Peyer's patch (tissue), 4 donors: Measurements from ENCODE around the gene PRF1. TPM values are rescaled to one million over a fixed set of nuclear protein-coding genes. Genes with fewer than 3 reads are reported as not detected.

Source experiments
- DNase-seq, 3 donors: peaks; one replicate each; pipeline ENCODE4 v3.0.0-alpha.2; 2017 to 2019
- H3K27ac ChIP-seq, 4 donors: fragments of 200-600 bp; sonication (generic); one replicate each; pipeline ENCODE4 v1.5.1; 2016 to 2019
- H3K27me3 ChIP-seq, 2 donors: fragments of 200-600 bp; sonication (generic); one replicate each; pipeline ENCODE4 v1.5.1; 2019
- H3K36me3 ChIP-seq, 3 donors: fragments of 200-600 bp; sonication (generic); one replicate each; pipeline ENCODE4 v1.5.1; 2016 to 2019
- H3K4me1 ChIP-seq, 4 donors: fragments of 200-600 bp; sonication (generic); one replicate each; pipeline ENCODE4 v1.5.1; 2016 to 2019
- H3K4me3 ChIP-seq, 4 donors: fragments of 200-600 bp; sonication (generic); 1 replicate in 3 of 4; 2 replicates in 1 of 4; pipeline ENCODE4 v1.5.1; 2016 to 2019; ENCODE audit warnings: mild to moderate bottlenecking in 1 of 4
- H3K9me3 ChIP-seq, 4 donors: fragments of 200-600 bp; sonication (generic); one replicate each; pipeline ENCODE4 v1.5.1; 2016 to 2019; ENCODE audit warnings: mild to moderate bottlenecking in 1 of 4
- POLR2A ChIP-seq, 2 donors: fragments of 450-650 bp; IDR thresholded peaks; one replicate each; pipeline ENCODE4 v1.5.1; 2017; ENCODE audit warnings: antibody characterized with exemption in 2 of 2, mild to moderate bottlenecking in 2 of 2, moderate library complexity in 2 of 2
- total RNA-seq, 4 donors: library from RNA; depleted of rRNA; stranded (reverse); fragments of >200 nt; gene quantifications; one replicate each; pipeline ENCODE4 v1.1.0, GENCODE V29; 2016
- TF ChIP-seq, protein P1 (sequence below), 6 experiments: fragments of 450-650 bp in 4 of 6; fragments of 200-600 bp in 2 of 6; sonication (generic) in 1 of 6; IDR thresholded peaks; one replicate each; pipeline ENCODE4 v1.5.1; 2017 to 2019; ENCODE audit warnings: antibody characterized with exemption in 6 of 6, mild to moderate bottlenecking in 3 of 6, moderate library complexity in 1 of 6

PRF1 gene
- total RNA-seq, 4 donors from 2014 or later, result 4.6 to 12.4 (median 6.3) TPM

DNA sequence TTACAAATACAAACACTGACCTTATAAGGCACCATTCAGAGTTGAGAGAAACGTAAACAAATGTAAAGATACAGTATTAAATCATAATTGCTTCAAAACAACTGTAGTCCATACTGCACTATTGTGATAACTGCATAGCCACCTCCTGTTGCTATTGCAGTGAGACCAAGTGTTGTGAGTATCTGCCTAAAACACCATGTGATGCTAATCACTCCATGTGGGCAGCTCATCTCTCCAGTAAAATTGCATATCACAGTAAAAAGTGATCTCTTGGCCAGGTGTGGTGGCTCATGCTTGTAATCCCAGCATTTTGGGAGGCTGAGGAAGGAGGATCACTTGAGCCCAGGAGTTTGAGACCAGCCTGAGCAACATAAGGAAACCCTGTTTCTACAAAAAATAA, 26.8 kb upstream of the PRF1 start:
- H3K9me3 ChIP-seq, result no peaks in the 10 kb centered on the region
- no peak overlapping the region for H3K4me3 ChIP-seq
- no peaks in the 10 kb centered on the region for H3K27me3 ChIP-seq
- H3K27ac ChIP-seq, result no peak overlapping the region
- DNase-seq, result no peak
- no peaks in the 10 kb centered on the region for H3K36me3 ChIP-seq
- H3K4me1 ChIP-seq, result no peaks in the 10 kb centered on the region
- no peak for TF ChIP-seq POLR2A (IDR thresholded peaks at IDR 0.05)
- TF ChIP-seq, protein P1, sequence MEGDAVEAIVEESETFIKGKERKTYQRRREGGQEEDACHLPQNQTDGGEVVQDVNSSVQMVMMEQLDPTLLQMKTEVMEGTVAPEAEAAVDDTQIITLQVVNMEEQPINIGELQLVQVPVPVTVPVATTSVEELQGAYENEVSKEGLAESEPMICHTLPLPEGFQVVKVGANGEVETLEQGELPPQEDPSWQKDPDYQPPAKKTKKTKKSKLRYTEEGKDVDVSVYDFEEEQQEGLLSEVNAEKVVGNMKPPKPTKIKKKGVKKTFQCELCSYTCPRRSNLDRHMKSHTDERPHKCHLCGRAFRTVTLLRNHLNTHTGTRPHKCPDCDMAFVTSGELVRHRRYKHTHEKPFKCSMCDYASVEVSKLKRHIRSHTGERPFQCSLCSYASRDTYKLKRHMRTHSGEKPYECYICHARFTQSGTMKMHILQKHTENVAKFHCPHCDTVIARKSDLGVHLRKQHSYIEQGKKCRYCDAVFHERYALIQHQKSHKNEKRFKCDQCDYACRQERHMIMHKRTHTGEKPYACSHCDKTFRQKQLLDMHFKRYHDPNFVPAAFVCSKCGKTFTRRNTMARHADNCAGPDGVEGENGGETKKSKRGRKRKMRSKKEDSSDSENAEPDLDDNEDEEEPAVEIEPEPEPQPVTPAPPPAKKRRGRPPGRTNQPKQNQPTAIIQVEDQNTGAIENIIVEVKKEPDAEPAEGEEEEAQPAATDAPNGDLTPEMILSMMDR (IDR thresholded peaks at IDR 0.05), result no peak

DNA sequence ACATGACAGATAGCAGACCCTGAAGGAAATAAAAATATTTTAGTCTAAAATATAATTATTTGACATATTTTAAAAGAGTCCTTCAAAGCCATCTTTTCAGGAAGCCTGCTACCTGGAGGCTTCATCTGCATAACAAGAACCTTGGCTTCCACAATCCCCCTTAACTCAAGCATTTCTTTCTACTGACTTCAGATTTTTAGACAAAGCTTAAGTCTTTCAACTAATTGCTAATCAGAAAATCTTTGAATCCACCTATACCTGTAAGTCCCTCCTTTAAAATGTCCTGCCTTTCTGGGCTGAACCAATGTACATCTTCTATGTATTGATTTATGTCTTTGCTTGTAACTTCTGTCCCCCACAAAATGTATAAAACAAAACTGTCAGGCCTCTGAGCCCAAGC, 23.5 kb upstream of the PRF1 start:
- DNase-seq, result no peak
- H3K36me3 ChIP-seq, result no peaks in the 10 kb centered on the region
- H3K9me3 ChIP-seq, result no peaks in the 10 kb centered on the region
- H3K27ac ChIP-seq, result no peak overlapping the region
- H3K4me3 ChIP-seq, result no peak overlapping the region
- no peaks in the 10 kb centered on the region for H3K27me3 ChIP-seq
- no peaks in the 10 kb centered on the region for H3K4me1 ChIP-seq
- no peak for TF ChIP-seq POLR2A (IDR thresholded peaks at IDR 0.05)
- TF ChIP-seq, protein P1 (IDR thresholded peaks at IDR 0.05), result no peak

DNA sequence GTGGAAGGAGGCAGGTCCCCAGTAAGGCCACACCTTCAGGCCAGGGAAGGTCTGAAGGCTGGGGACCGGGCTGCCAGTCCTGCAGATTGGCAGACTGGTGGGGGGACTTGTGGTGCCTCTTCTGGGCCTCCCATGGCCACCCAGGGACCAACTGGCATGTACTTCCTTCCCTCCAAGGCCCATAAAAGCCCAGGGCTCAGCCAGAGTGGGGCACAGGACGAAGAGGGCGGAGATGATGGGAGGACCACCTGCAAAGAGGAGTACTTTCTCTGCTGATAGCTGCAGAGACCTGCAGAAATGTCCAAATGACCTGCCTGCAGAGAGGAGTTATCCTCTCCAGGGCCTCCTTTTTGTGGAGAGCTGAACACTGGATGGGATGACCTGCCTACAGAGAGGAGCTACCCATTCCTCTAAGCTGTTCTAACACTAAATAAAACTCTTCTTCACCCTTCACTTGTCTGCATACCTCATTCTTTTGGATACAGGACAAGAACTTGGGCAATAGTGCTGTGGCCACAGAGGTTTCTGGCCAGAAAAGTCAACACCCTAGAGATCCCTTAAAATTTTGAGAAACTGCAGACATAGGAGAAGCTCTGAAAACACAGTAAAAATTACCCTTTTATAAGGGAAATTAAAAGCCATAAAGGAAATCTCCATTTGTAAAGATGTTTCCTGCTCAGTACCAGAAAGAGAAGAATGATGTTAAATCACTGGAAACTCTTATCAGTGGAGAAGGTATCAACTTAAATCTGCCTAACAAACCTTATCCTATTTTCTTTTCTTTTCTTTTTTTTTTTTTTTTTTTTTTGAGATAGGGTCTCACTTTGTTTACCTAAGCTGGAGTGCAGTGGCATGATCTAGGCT, 20.7 kb upstream of the PRF1 start:
- no peak for DNase-seq
- Histone ChIP-seq H3K27ac (no peak overlapping the region), H3K4me3 (no peak overlapping the region), H3K9me3 (peaks cover 0 to 6% (median 0%) of the 10 kb centered on the region in 4 donors), H3K4me1 (no peaks in the 10 kb centered on the region), H3K36me3 (no peaks in the 10 kb centered on the region), H3K27me3 (no peaks in the 10 kb centered on the region)
- no peak for TF ChIP-seq POLR2A (IDR thresholded peaks at IDR 0.05)
- TF ChIP-seq, protein P1 (IDR thresholded peaks at IDR 0.05), result no peak

DNA sequence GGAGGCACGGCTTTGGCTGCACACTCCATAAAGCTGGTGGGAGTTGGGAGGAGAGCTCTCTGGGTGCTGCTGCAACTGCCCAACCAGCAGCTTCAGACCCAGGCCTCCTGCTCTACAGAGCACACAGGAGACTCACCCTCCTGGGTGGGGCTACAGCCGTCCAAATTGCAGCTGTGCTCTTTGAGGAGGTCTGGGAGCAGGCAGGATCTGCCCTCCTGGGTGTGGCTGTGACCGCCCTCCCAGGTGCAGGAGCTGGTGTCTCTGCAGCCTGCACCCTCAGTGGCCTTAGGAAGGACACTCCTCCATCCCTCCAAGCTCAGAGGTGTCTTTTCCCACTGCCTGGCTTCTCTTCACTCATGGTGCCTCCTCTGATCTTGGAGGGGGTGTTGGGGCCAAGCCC, 20.0 kb upstream of the PRF1 start:
- Histone ChIP-seq H3K4me3 (no peak overlapping the region), H3K27me3 (no peaks in the 10 kb centered on the region), H3K4me1 (no peaks in the 10 kb centered on the region), H3K27ac (no peak overlapping the region), H3K9me3 (peaks cover 0 to 6% (median 0%) of the 10 kb centered on the region in 4 donors), H3K36me3 (no peaks in the 10 kb centered on the region)
- DNase-seq, result no peak
- TF ChIP-seq POLR2A (IDR thresholded peaks at IDR 0.05), result no peak
- TF ChIP-seq, protein P1 (IDR thresholded peaks at IDR 0.05), result no peak

DNA sequence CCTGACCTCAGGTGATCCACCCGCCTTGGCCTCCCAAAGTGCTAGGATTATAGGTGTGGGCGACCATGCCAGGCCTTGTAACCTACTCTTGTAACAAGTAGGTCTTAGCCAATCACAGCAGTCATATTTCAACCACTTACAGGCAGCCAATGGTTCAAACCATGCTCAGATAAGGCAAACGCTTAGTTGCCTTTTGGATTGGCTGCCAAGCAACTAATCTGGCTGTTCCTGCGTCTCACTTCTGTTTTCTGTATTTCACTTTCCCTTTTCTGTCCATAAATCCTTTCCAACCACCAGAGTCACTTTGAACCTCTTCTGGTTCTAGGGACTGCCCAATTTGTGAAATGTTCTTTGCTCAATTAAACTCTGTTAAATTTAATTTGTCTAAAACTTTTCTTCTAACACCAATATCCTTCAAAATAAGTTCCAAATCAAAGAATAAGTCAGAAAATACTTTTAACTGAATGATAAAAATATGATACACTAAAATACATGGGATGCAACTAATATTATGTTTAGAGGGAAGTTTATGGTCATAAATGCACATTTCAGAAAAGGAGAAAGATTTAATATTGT, 19.1 kb upstream of the PRF1 start:
- no peaks in the 10 kb centered on the region for H3K4me1 ChIP-seq
- TF ChIP-seq, protein P1 (IDR thresholded peaks at IDR 0.05), result no peak
- TF ChIP-seq POLR2A (IDR thresholded peaks at IDR 0.05), result no peak
- no peak overlapping the region for H3K4me3 ChIP-seq
- DNase-seq, result no peak
- H3K9me3 ChIP-seq, result peaks cover 0 to 6% (median 0%) of the 10 kb centered on the region in 4 donors
- H3K36me3 ChIP-seq, result no peaks in the 10 kb centered on the region
- H3K27me3 ChIP-seq, result no peaks in the 10 kb centered on the region
- no peak overlapping the region for H3K27ac ChIP-seq
